HepG2 (cell line): ENCODE data around the gene ERF. TPM values are rescaled to one million over a fixed set of nuclear protein-coding genes. Genes with fewer than 3 reads are reported as not detected.

Experiments
- ATAC-seq: fragments of 200-7000 bp; cut with Tn5 transposase; 3 replicates; pipeline ENCODE4 v1.9.1; 2020; ENCODE audit warnings: mild to moderate bottlenecking, moderate library complexity
- BruUV-seq: library from RNA; stranded (reverse); fragments of 400-500 nt; replicated peaks from 2 replicates; lab custom pipeline; 2021; lab: Mats Ljungman, UMichigan
- CTCF ChIA-PET: fragments of 300-600 bp; formaldehyde crosslinking; extraction: SDS; loops from one replicate; lab custom pipeline; 2021; ENCODE audit warnings: low total read pairs, inconsistent platforms, low intra/inter-chr PET ratio; lab: Yijun Ruan, JAX
- POLR2A ChIA-PET: fragments of 350-600 bp; sonication (Branson Sonifier 250); formaldehyde crosslinking; loops from one replicate; lab custom pipeline; 2020; ENCODE audit warnings: antibody characterized with exemption, inconsistent platforms; lab: Yijun Ruan, JAX
- DNase-seq: peaks from one replicate; pipeline ENCODE4 v3.0.0-alpha.2; 2015; ENCODE audit warnings: low spot score
- FAIRE-seq: peaks from 3 replicates; lab custom pipeline; 2011; peaks lifted over from hg19 to GRCh38; lab: Jason Lieb, UNC
- H2AFZ ChIP-seq: one replicate; pipeline ENCODE4 v1.6.1; 2011; ENCODE audit warnings: low read length, inconsistent platforms
- H3K27ac ChIP-seq: fragments of 300-600 bp; 3 replicates; pipeline ENCODE4 v1.8.0; 2011; ENCODE audit warnings: mixed run types, mild to moderate bottlenecking, mixed read lengths, low read length, inconsistent platforms; ENCODE audit not compliant: insufficient read depth; ENCODE audit errors: extremely low read length
- H3K27me3 ChIP-seq, 2 experiments: fragments of 200-600 bp in 1 of 2; 2 replicates in 1 of 2; 3 replicates in 1 of 2; pipeline versions ENCODE4 v1.6.0 to v1.8.0; 2011; ENCODE audit warnings: low read length in 2 of 2, mild to moderate bottlenecking in 2 of 2, moderate library complexity in 2 of 2, inconsistent platforms in 1 of 2; ENCODE audit not compliant: insufficient read depth in 2 of 2, control insufficient read depth in 1 of 2
- H3K36me3 ChIP-seq, 2 experiments: fragments of 200-600 bp in 1 of 2; replicated peaks in 1 of 2; 2 replicates in 1 of 2; 3 replicates in 1 of 2; pipeline versions ENCODE4 v1.5.1 to v1.8.0; 2011; ENCODE audit warnings: low read length in 2 of 2, inconsistent platforms in 1 of 2; ENCODE audit not compliant: insufficient read depth in 2 of 2, control insufficient read depth in 1 of 2
- H3K4me1 ChIP-seq: 2 replicates; pipeline ENCODE4 v1.5.1; 2012; ENCODE audit warnings: low read length, inconsistent platforms; ENCODE audit not compliant: insufficient read depth
- H3K4me2 ChIP-seq: 2 replicates; pipeline ENCODE4 v1.6.0; 2011; ENCODE audit warnings: low read depth, low read length, inconsistent platforms
- H3K4me3 ChIP-seq, 3 experiments: fragments of 200-600 bp in 1 of 3; sonication (generic), shearing (Covaris generic) in 1 of 3; replicated peaks in 1 of 3; 2 replicates each; pipeline ENCODE4 v1.5.1; 2011 to 2016; ENCODE audit warnings: low read length in 3 of 3, inconsistent platforms in 2 of 3, low read depth in 2 of 3, mild to moderate bottlenecking in 2 of 3, control low read depth in 1 of 3, mixed read lengths in 1 of 3; ENCODE audit not compliant: insufficient read depth in 1 of 3
- H3K79me2 ChIP-seq: one replicate; pipeline ENCODE4 v1.6.1; 2011; ENCODE audit warnings: low read length, inconsistent platforms; ENCODE audit not compliant: insufficient read depth
- H3K9ac ChIP-seq: 2 replicates; pipeline ENCODE4 v1.6.0; 2011; ENCODE audit warnings: mild to moderate bottlenecking, low read depth, low read length, inconsistent platforms; ENCODE audit not compliant: insufficient read depth
- H3K9me3 ChIP-seq: 2 replicates; pipeline ENCODE4 v1.5.1; 2012; ENCODE audit warnings: mild to moderate bottlenecking, low read length
- H4K20me1 ChIP-seq: 2 replicates; pipeline ENCODE4 v1.6.0; 2011; ENCODE audit warnings: inconsistent platforms, mild to moderate bottlenecking, low read length, moderate library complexity; ENCODE audit not compliant: insufficient read depth
- AGO2 ChIP-seq: fragments of 200-400 bp; formaldehyde crosslinking; optimal IDR thresholded peaks from 2 replicates; pipeline ENCODE3; 2017; ENCODE audit warnings: mild to moderate bottlenecking, low read depth, low read length, moderate library complexity
- BHLHE40 ChIP-seq: IDR thresholded peaks from 2 replicates; pipeline ENCODE4 v1.6.1; 2011; ENCODE audit warnings: low read length, improper control_type of control experiment
- CBX2 ChIP-seq, 2 experiments: fragments of 200-600 bp in 1 of 2; sonication (generic); formaldehyde crosslinking in 1 of 2; IDR thresholded peaks; 2 replicates each; pipeline versions ENCODE4 v1.7.0 to v1.8.1; 2018 to 2022; ENCODE audit warnings: low read depth in 2 of 2, low read length in 1 of 2, mild to moderate bottlenecking in 1 of 2, missing genetic modification reagents in 1 of 2
- EED ChIP-seq: sonication (generic); formaldehyde crosslinking; IDR thresholded peaks from 2 replicates; pipeline ENCODE4 v1.5.0; 2020; ENCODE audit warnings: mild to moderate bottlenecking, missing genetic modification reagents
- IRX3 ChIP-seq: sonication (generic); formaldehyde crosslinking; IDR thresholded peaks from 2 replicates; pipeline ENCODE4 v1.8.1; 2023; ENCODE audit warnings: mild to moderate bottlenecking, low read depth, missing genetic modification reagents, borderline replicate concordance
- JARID2 ChIP-seq: sonication (generic); formaldehyde crosslinking; IDR thresholded peaks from 2 replicates; pipeline ENCODE4 v1.8.1; 2023; ENCODE audit warnings: missing genetic modification reagents, inconsistent platforms; ENCODE audit not compliant: insufficient replicate concordance
- MEIS2 ChIP-seq: sonication (generic); formaldehyde crosslinking; IDR thresholded peaks from 2 replicates; pipeline ENCODE4 v1.9.0; 2021; ENCODE audit warnings: mild to moderate bottlenecking, missing genetic modification reagents
- NFIC ChIP-seq: IDR thresholded peaks from 2 replicates; pipeline ENCODE4 v1.6.1; 2012; ENCODE audit warnings: mild to moderate bottlenecking, low read length, inconsistent platforms
- SIX4 ChIP-seq: sonication (generic); formaldehyde crosslinking; IDR thresholded peaks from 2 replicates; pipeline ENCODE4 v1.4.0; 2020; ENCODE audit warnings: missing genetic modification reagents
- ZFX ChIP-seq: sonication (generic); formaldehyde crosslinking; IDR thresholded peaks from 2 replicates; pipeline ENCODE4 v1.4.0; 2020; ENCODE audit warnings: mild to moderate bottlenecking, low read depth, missing genetic modification reagents, moderate library complexity
- ZFY ChIP-seq: sonication (generic); formaldehyde crosslinking; IDR thresholded peaks from 2 replicates; pipeline ENCODE4 v1.4.0; 2020; ENCODE audit warnings: missing genetic modification reagents
- ZNF253 ChIP-seq: sonication (generic); formaldehyde crosslinking; IDR thresholded peaks from 2 replicates; pipeline ENCODE4 v1.8.0; 2022; ENCODE audit warnings: mild to moderate bottlenecking, missing genetic modification reagents, borderline replicate concordance
- ZNF749 ChIP-seq: sonication (generic); formaldehyde crosslinking; IDR thresholded peaks from 2 replicates; pipeline ENCODE4 v1.8.0; 2022; ENCODE audit warnings: mild to moderate bottlenecking, missing genetic modification reagents, moderate library complexity, borderline replicate concordance
- ZSCAN21 ChIP-seq: sonication (generic); formaldehyde crosslinking; IDR thresholded peaks from 2 replicates; pipeline ENCODE4 v1.8.0; 2022; ENCODE audit warnings: mild to moderate bottlenecking, missing genetic modification reagents, moderate library complexity, borderline replicate concordance
- WGBS: methylation state at CpG from one replicate; pipeline ENCODE4 v1.1.6; 2017; ENCODE audit warnings: low lambda C conversion rate; 5-methylcytosine and 5-hydroxymethylcytosine counted together
- in situ Hi-C: cut with HindIII; loops from 2 replicates; pipeline ENCODE4 v1.10.0; 2017; ENCODE audit warnings: low pct_unique_long_range_greater_than_20kb; ENCODE audit not compliant: extremely low pct_ligation_motif_present
- intact Hi-C: fragments of 100-400 bp; cut with micrococcal nuclease; formaldehyde crosslinking; loops from one replicate; pipeline ENCODE4 v1.10.0; 2022; ENCODE audit not compliant: unreplicated experiment
- polyA plus RNA-seq, 8 experiments: library from polyadenylated mRNA; depleted of rRNA in 3 of 8; stranded (reverse) in 7 of 8; unstranded in 1 of 8; fragments of >200 nt; fragmentation: Illumina TruSeq in 4 of 8; extraction: Trizol in 4 of 8; gene quantifications; 2 replicates each; pipeline versions ENCODE4 v1.2.1 to v1.2.3, GENCODE V29; 2011 to 2016; ENCODE audit warnings: low read depth in 4 of 8, missing spikeins in 1 of 8, mixed read lengths in 1 of 8; ENCODE audit not compliant: insufficient read depth in 1 of 8
- total RNA-seq, 5 experiments: library from RNA; depleted of rRNA; stranded (reverse); fragments of >200 nt; fragmentation: Illumina TruSeq; extraction: Trizol; gene quantifications; 2 replicates each; pipeline ENCODE4 v1.2.3, GENCODE V29; 2016; ENCODE audit warnings: low read depth in 1 of 5
- TF ChIP-seq, protein P1 (sequence below): sonication (generic); formaldehyde crosslinking; IDR thresholded peaks from 2 replicates; pipeline ENCODE4 v1.8.1; 2023; ENCODE audit warnings: mild to moderate bottlenecking, missing genetic modification reagents, borderline replicate concordance
- TF ChIP-seq, protein P2 (sequence below): sonication (generic); formaldehyde crosslinking; IDR thresholded peaks from 2 replicates; pipeline ENCODE4 v1.4.0; 2020; ENCODE audit warnings: missing genetic modification reagents, borderline replicate concordance
- TF ChIP-seq, protein P3 (sequence below): sonication (generic); formaldehyde crosslinking; IDR thresholded peaks from 2 replicates; pipeline ENCODE4 v1.4.0; 2020; ENCODE audit warnings: missing genetic modification reagents, low read depth, mild to moderate bottlenecking, borderline replicate concordance

The ERF gene
- total and polyA plus RNA-seq, 2 of the 13 experiments (the other 11 are each of a cell fraction or from before 2014, with no cell fraction given), result 67.1 to 69.9 TPM

- TF ChIP-seq ZFY (CRISPR knock-in tag), result no peak
- TF ChIP-seq, protein P1, sequence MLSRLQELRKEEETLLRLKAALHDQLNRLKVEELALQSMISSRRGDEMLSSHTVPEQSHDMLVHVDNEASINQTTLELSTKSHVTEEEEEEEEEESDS (CRISPR knock-in tag), result no peak
- TF ChIP-seq, protein P2, sequence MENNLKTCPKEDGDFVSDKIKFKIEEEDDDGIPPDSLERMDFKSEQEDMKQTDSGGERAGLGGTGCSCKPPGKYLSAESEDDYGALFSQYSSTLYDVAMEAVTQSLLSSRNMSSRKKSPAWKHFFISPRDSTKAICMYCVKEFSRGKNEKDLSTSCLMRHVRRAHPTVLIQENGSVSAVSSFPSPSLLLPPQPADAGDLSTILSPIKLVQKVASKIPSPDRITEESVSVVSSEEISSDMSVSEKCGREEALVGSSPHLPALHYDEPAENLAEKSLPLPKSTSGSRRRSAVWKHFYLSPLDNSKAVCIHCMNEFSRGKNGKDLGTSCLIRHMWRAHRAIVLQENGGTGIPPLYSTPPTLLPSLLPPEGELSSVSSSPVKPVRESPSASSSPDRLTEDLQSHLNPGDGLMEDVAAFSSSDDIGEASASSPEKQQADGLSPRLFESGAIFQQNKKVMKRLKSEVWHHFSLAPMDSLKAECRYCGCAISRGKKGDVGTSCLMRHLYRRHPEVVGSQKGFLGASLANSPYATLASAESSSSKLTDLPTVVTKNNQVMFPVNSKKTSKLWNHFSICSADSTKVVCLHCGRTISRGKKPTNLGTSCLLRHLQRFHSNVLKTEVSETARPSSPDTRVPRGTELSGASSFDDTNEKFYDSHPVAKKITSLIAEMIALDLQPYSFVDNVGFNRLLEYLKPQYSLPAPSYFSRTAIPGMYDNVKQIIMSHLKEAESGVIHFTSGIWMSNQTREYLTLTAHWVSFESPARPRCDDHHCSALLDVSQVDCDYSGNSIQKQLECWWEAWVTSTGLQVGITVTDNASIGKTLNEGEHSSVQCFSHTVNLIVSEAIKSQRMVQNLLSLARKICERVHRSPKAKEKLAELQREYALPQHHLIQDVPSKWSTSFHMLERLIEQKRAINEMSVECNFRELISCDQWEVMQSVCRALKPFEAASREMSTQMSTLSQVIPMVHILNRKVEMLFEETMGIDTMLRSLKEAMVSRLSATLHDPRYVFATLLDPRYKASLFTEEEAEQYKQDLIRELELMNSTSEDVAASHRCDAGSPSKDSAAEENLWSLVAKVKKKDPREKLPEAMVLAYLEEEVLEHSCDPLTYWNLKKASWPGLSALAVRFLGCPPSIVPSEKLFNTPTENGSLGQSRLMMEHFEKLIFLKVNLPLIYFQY, result no peak
- TF ChIP-seq NFIC, result no peak
- TF ChIP-seq MEIS2 (CRISPR knock-in tag), result no peak
- TF ChIP-seq ZSCAN21 (CRISPR knock-in tag), result 0 out of 2 replicates have a peak, but pooled peaks have one; percentile 37
- 0 out of 2 replicates have a peak, but pooled peaks have one; percentile 38 for TF ChIP-seq ZNF253 (CRISPR knock-in tag)
These were observed 30.6 kb upstream of the ERF start (continued) for GRCh38 chr19:42285541-42285941.

DNA sequence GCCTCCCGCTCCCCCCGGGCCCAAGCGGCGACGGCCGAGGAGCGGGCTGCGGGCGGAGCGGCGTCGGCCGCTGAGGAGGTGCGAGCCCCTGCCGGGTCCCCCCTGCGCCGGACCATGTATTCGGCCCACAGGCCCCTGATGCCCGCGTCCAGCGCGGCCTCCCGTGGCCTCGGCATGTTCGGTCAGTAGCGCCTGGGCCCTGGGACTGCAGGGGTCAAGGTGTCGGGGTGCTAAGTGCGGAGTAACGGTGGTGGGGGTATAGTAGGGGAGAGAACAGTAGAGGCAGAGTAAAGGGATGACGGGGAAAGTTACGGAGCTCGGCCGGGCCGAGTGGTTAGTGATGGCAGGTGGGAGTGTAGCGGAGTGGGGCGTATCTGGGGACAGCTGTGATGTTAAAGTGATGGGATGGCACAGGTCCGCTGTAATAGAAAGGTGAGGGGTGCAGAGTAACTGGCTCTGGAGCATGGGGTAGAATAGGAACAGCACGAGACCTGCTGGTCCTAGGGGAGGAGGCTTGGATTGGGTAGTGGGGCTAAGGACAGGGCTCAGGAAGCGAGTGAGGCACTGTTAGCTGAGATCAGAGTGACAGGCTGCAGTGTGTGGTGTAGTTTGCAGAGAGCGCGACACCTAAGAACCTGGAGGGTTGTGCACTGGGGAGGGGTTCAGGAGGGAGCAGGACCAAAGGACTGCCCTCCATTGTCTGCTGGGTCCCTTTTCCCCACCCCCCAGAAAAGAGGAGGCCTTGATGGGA lies 29.8 kb upstream of the ERF start:
- Histone ChIP-seq H3K27ac (peak overlapping the region; percentile 42), H3K4me2 (peak overlapping the region; percentile 84), H3K9ac (peak overlapping the region; percentile 67), H4K20me1 (peaks cover 11% of the 10 kb centered on the region; the same call in 1 of the 2 replicates), H3K27me3 (no peaks in the 10 kb centered on the region; a peak in 1 of 5 replicates), H3K79me2 (peaks cover 29% of the 10 kb centered on the region), H3K36me3 (peaks cover 16 to 31% of the 10 kb centered on the region in 2 experiments; a peak in 4 of 5 replicates), H3K4me3 (peak overlapping the region; percentile 60 to 85 (median 82)), H3K9me3 (no peaks in the 10 kb centered on the region), H2AFZ (no peak overlapping the region), H3K4me1 (peaks cover 42% of the 10 kb centered on the region)
- ChIA-PET CTCF (no interaction called here), POLR2A (interaction anchor here (1.7 kb wide), 1 partner anchor 41 kb away, joined by 9 read pairs; the partner anchor contains the start of gene GSK3A)
- ATAC-seq, result no peak
- no peak for FAIRE-seq
- no TSS peak for BruUV-seq
- intact Hi-C loops, result no loop called here
- 9% methylated on average over 23 of the region's 41 CpGs for WGBS
- in situ Hi-C loops, result loop anchor here (5.0 kb wide), 1 partner anchor 32 kb away; no protein-coding TSS in a partner anchor
- DNase-seq, result no peak
- TF ChIP-seq ZNF749 (no peak), AGO2 (peak; percentile 67), EED (0 out of 2 replicates have a peak, but pooled peaks have one; percentile 37), IRX3 (no peak), JARID2 (CRISPR knock-in tag) (no peak), SIX4 (CRISPR knock-in tag) (no peak), CBX2 (IDR thresholded peaks at IDR 0.05; ENCODE audit: low read depth, low read length) (no peak), CBX2 (CRISPR knock-in tag; IDR thresholded peaks at IDR 0.05; ENCODE audit: low read depth) (no peak), ZFX (CRISPR knock-in tag) (0 out of 2 replicates have a peak, but pooled peaks have one; percentile 14), BHLHE40 (no peak)
- TF ChIP-seq, protein P3, sequence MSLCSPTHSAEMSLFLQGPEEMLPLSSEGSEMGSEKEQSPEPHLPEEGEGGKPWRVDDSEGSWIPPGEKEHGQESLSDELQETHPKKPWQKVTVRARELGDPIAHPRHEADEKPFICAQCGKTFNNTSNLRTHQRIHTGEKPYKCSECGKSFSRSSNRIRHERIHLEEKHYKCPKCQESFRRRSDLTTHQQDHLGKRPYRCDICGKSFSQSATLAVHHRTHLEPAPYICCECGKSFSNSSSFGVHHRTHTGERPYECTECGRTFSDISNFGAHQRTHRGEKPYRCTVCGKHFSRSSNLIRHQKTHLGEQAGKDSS (CRISPR knock-in tag), result no peak
